OCI-LY1 (cell line): ENCODE measurements around the gene GNA14.

Experiments used
- H2AFZ ChIP-seq: fragments of 200-600 bp; sonication (generic), shearing (Covaris generic); 2 replicates; pipeline ENCODE4 v1.6.0; 2014; ENCODE audit warnings: antibody characterized with exemption, mild to moderate bottlenecking, low read length
- H3F3A ChIP-seq: fragments of 200-600 bp; sonication (generic), shearing (Covaris generic); 2 replicates; pipeline ENCODE4 v1.6.0; 2014; ENCODE audit warnings: mild to moderate bottlenecking, antibody characterized with exemption, low read length, moderate library complexity; ENCODE audit not compliant: insufficient read depth
- H3K27ac ChIP-seq: fragments of 200-600 bp; sonication (generic); 2 replicates; pipeline ENCODE4 v1.5.1; 2014; ENCODE audit warnings: low read length, mixed run types, mild to moderate bottlenecking, low read depth; ENCODE audit not compliant: poor library complexity, severe bottlenecking
- H3K27me3 ChIP-seq: fragments of 200-600 bp; sonication (generic); 2 replicates; pipeline ENCODE4 v1.6.0; 2014; ENCODE audit warnings: antibody characterized with exemption, mild to moderate bottlenecking, low read length, moderate library complexity; ENCODE audit not compliant: insufficient read depth
- H3K36me3 ChIP-seq: fragments of 200-600 bp; sonication (generic); 2 replicates; pipeline ENCODE4 v1.6.1; 2014; ENCODE audit warnings: mild to moderate bottlenecking, antibody characterized with exemption, low read length, moderate library complexity, mixed read lengths; ENCODE audit not compliant: insufficient read depth
- H3K4me1 ChIP-seq: fragments of 200-600 bp; sonication (generic); 2 replicates; pipeline ENCODE4 v1.5.1; 2014; ENCODE audit warnings: mild to moderate bottlenecking, low read length, moderate library complexity; ENCODE audit not compliant: insufficient read depth, severe bottlenecking
- H3K4me2 ChIP-seq: fragments of 200-600 bp; sonication (generic), shearing (Covaris generic); 2 replicates; pipeline ENCODE4 v1.6.1; 2014; ENCODE audit warnings: low read length
- H3K4me3 ChIP-seq: fragments of 200-600 bp; sonication (generic); 2 replicates; pipeline ENCODE4 v1.5.1; 2014; ENCODE audit warnings: low read length, low read depth, mild to moderate bottlenecking, mixed read lengths; ENCODE audit not compliant: poor library complexity, severe bottlenecking
- H3K79me2 ChIP-seq: fragments of 200-600 bp; shearing (Covaris generic); 2 replicates; pipeline ENCODE4 v1.6.1; 2016; ENCODE audit warnings: mixed run types, low read length, mixed read lengths; ENCODE audit not compliant: insufficient read depth
- H3K9ac ChIP-seq: fragments of 200-600 bp; sonication (generic), shearing (Covaris generic); 2 replicates; pipeline ENCODE4 v1.6.1; 2014; ENCODE audit warnings: mild to moderate bottlenecking, low read length, mixed read lengths
- H3K9me2 ChIP-seq: fragments of 200-600 bp; sonication (generic), shearing (Covaris generic); 2 replicates; pipeline ENCODE4 v1.6.1; 2014; ENCODE audit warnings: low read depth, mild to moderate bottlenecking, low read length, mixed read lengths
- H3K9me3 ChIP-seq: fragments of 200-600 bp; shearing (Covaris generic); 2 replicates; pipeline ENCODE4 v1.6.1; 2014; ENCODE audit warnings: low read length, mixed read lengths
- H4K20me1 ChIP-seq: fragments of 200-600 bp; sonication (generic), shearing (Covaris generic); 2 replicates; pipeline ENCODE4 v1.6.0; 2016; ENCODE audit warnings: mild to moderate bottlenecking, low read length; ENCODE audit not compliant: insufficient read depth
- CTCF ChIP-seq: fragments of 200-600 bp; sonication (generic), shearing (Covaris generic); IDR thresholded peaks from 2 replicates; pipeline ENCODE4 v1.5.1; 2017; ENCODE audit warnings: mild to moderate bottlenecking, antibody characterized with exemption, low read length, moderate library complexity, mixed read lengths
- EZH2 ChIP-seq: fragments of 200-600 bp; sonication (generic), shearing (Covaris generic); IDR thresholded peaks from 2 replicates; pipeline ENCODE4 v1.8.0; 2017; ENCODE audit warnings: borderline replicate concordance, mixed run types, mild to moderate bottlenecking, antibody characterized with exemption, low read length, moderate library complexity, mixed read lengths

GNA14 gene

GRCh38 chr9:77440057-77440456 is 208.1 kb downstream of the GNA14 start:
- Histone ChIP-seq H3K9ac (no peak overlapping the region), H3K27me3 (no peaks in the 10 kb centered on the region), H3K4me1 (no peaks in the 10 kb centered on the region), H3K79me2 (no peaks in the 10 kb centered on the region), H3K9me2 (no peaks in the 10 kb centered on the region), H3K27ac (no peak overlapping the region), H2AFZ (no peak overlapping the region), H4K20me1 (no peaks in the 10 kb centered on the region), H3F3A (no peaks in the 10 kb centered on the region), H3K4me3 (no peak overlapping the region), H3K4me2 (no peak overlapping the region), H3K9me3 (no peaks in the 10 kb centered on the region), H3K36me3 (no peaks in the 10 kb centered on the region)
- no peak for TF ChIP-seq EZH2
- no peak for TF ChIP-seq CTCF

- Histone ChIP-seq H3K4me1 (no peaks in the 10 kb centered on the region), H3K4me3 (no peak overlapping the region), H3K9me3 (no peaks in the 10 kb centered on the region), H3K27me3 (no peaks in the 10 kb centered on the region), H3K9me2 (no peaks in the 10 kb centered on the region), H3K9ac (no peak overlapping the region), H3K27ac (no peak overlapping the region), H3F3A (no peaks in the 10 kb centered on the region), H3K36me3 (no peaks in the 10 kb centered on the region), H3K79me2 (no peaks in the 10 kb centered on the region), H2AFZ (no peak overlapping the region), H3K4me2 (no peak overlapping the region), H4K20me1 (no peaks in the 10 kb centered on the region)
- TF ChIP-seq EZH2: no peak
- no peak for TF ChIP-seq CTCF
Observed at GRCh38 chr9:77438653-77439052, 209.5 kb downstream of the GNA14 start.

GRCh38 chr9:77435688-77436087 is 212.4 kb downstream of the GNA14 start:
- Histone ChIP-seq H3K9me2 (no peaks in the 10 kb centered on the region), H3K27me3 (no peaks in the 10 kb centered on the region), H3K27ac (no peak overlapping the region), H3K36me3 (no peaks in the 10 kb centered on the region), H2AFZ (no peak overlapping the region), H3K4me1 (no peaks in the 10 kb centered on the region), H3K4me3 (no peak overlapping the region), H3K79me2 (no peaks in the 10 kb centered on the region), H4K20me1 (no peaks in the 10 kb centered on the region), H3F3A (no peaks in the 10 kb centered on the region), H3K9ac (no peak overlapping the region), H3K9me3 (no peaks in the 10 kb centered on the region), H3K4me2 (no peak overlapping the region)
- TF ChIP-seq CTCF: no peak
- TF ChIP-seq EZH2: no peak
